GM12801 (cell line): ENCODE measurements around the gene CORIN.

Experiments used
- TF ChIP-seq, protein P1 (sequence below): IDR thresholded peaks from one replicate; pipeline ENCODE4 v1.5.1; 2011; ENCODE audit warnings: control low read depth; ENCODE audit not compliant: insufficient read length; ENCODE audit errors: extremely low read depth

CORIN gene

DNA sequence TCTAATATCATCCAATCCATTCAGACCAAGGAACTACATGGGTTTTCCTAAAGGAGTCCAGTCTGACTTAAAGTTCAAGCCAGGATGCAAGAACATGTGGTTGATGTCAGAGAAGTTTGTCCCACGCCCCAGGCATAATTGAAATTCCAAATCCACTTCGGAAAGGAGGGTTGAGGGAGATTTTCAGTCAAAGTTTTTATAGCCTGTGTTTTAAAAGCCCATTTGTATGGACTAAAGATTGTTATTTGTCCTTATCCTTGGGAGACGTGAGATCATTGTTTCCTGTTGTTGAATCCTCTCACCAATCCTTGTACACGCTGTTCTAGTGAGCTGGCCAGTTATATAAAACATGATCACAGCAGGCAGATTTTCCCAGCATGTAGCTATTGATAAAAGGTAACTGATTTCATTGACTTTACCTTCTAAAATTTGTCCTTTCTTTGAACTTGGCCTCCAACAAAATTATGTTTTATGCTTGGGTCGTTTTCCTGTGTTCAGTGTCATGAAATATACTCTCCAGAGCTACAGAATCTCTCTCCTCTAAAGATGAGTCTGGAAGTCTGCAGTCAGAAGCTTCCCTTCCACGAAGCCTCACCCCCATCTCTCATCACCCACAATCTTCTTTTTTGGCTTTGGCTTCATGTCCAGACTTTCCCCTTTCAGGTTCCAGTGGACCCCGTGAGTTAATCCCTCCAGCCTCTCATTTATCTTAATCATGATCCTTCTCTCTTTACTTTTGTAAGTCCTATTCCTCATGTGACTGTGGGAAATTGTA lies 259.9 kb downstream of the CORIN start:
- TF ChIP-seq, protein P1, sequence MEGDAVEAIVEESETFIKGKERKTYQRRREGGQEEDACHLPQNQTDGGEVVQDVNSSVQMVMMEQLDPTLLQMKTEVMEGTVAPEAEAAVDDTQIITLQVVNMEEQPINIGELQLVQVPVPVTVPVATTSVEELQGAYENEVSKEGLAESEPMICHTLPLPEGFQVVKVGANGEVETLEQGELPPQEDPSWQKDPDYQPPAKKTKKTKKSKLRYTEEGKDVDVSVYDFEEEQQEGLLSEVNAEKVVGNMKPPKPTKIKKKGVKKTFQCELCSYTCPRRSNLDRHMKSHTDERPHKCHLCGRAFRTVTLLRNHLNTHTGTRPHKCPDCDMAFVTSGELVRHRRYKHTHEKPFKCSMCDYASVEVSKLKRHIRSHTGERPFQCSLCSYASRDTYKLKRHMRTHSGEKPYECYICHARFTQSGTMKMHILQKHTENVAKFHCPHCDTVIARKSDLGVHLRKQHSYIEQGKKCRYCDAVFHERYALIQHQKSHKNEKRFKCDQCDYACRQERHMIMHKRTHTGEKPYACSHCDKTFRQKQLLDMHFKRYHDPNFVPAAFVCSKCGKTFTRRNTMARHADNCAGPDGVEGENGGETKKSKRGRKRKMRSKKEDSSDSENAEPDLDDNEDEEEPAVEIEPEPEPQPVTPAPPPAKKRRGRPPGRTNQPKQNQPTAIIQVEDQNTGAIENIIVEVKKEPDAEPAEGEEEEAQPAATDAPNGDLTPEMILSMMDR, result no peak

DNA sequence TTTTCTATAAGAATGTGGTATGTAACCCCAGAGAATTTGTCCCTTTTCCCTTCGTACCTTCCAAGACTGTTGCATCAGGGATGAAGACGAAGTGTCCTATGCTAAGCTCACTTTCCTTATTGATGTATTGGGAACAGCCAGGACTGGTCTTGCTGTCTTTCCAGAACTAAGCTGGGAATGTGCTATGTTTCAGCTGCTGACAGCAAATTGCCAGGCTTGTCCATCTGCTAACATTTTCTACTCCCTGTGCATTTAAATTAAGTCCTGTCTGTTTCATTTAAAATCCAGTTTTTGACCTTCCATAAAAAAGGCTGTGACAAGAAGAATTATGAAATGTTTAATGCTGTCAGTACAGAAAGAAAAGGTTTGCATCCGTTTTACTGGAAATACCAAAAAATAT lies 264.9 kb downstream of the CORIN start:
- TF ChIP-seq, protein P1, result no peak

DNA sequence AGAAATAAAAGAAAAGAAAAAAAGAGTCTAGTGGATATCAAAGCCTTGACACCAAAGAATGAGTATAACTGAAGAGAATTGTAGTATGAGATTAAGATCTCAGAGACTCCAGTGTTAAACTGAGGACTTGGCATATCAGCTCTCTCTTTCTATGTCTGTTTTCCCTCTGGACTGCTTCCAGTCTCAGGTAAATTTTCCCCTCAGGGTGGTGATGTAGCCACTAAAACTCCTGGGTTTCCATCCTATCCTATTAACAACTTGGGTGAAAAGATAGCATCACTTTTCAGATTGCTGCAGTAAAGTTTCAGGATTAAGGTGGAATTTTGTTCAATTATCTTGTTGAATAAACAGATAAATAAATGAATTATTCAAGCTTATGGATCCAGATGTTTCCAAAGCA lies 267.1 kb downstream of the CORIN start:
- TF ChIP-seq, protein P1, result no peak

DNA sequence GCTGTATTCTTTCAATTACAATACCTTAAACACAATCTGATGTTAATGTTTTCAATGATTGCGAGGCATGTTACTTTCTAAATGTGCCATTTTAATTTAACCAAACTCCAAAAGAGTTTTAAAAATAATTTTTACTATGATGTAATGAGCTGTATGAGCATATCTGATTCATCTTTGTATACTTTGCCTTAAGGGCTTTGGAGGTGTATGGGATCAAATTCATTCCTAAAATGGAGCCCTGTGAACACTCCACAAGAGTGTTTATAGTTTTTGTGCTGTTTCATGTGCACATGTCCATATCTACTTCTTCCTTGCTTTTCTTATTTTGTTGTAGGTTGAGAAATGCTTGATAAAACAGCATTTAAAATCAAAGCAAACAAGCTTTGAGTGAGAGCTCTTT lies 270.4 kb downstream of the CORIN start:
- TF ChIP-seq, protein P1, result no peak

DNA sequence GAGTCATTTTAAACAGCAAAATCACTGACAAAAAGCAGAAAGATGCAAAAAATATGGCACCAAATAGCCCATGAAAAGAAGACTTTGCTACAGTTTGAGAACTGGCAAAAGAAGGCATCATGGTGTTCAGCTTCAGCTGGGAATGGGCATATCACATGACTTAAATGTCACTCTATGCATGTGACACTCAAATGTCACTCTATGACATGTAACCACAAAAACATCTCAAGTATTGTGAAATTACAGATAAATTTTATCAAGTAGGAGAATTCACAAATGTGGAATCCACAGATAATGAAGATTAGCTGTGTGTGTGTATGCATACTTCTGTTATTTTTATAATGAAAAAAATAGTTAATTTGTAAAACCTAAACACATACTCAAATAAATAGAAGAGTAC lies 270.9 kb downstream of the CORIN start:
- TF ChIP-seq, protein P1, result no peak

DNA sequence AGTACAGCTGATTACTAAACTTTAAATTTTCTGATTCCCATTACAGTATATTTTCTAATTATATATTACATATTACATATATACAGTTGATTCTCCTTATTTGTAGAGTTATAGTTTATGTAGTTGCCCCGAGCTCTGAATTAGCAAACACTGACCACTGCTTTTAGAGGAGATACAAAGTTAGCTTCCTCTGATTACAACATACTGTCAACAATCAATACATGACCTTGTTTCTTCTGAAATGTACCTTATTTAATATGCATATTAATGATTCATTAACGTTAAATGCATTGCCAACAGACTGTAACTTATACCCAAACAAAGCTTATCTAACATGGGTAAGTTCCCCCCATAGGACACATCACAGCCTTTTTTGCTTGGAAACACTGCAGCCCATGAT lies 271.3 kb downstream of the CORIN start:
- TF ChIP-seq, protein P1, result no peak

DNA sequence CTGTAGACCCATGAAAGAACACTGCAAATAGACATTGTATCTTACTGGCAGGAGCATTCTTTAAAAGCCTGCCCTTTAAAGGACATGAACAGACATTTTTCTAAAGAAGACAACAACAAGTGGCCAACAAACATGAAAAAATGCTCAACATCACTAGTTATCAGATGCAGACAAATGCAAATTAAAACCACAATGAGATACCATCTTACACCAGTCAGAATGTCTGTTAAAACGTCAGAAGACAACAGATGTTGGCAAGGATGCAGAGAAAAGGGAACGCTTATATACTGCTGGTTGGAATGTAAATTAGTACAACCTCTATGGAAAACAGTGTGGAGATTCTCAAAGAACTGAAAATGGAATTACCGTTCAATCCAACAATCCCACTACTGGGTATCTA lies 275.6 kb downstream of the CORIN start:
- TF ChIP-seq, protein P1, result no peak
